ENCODE data around the gene UBLCP1.

DNA sequence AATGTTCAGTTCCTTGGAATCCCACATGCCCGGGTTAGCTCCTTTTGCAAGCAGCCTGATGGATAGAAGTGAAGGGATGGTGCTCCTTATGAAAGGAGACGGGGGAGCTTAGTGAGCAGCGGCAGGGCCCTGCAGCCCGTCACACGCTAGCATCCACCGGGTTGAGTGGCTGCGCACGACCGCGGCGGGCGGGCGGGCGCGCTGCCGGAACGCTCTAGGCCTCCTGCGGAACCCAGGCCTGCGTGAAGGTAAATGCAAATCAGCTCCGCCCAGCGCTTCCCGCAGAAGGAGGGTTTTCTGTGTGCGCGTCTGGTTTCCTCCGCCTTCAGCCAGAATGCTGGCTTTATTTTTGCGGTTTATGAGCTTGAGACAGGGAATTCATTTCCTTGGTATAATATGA is 47.4 kb downstream of the UBLCP1 start:
- TF ChIP-seq, protein P1, sequence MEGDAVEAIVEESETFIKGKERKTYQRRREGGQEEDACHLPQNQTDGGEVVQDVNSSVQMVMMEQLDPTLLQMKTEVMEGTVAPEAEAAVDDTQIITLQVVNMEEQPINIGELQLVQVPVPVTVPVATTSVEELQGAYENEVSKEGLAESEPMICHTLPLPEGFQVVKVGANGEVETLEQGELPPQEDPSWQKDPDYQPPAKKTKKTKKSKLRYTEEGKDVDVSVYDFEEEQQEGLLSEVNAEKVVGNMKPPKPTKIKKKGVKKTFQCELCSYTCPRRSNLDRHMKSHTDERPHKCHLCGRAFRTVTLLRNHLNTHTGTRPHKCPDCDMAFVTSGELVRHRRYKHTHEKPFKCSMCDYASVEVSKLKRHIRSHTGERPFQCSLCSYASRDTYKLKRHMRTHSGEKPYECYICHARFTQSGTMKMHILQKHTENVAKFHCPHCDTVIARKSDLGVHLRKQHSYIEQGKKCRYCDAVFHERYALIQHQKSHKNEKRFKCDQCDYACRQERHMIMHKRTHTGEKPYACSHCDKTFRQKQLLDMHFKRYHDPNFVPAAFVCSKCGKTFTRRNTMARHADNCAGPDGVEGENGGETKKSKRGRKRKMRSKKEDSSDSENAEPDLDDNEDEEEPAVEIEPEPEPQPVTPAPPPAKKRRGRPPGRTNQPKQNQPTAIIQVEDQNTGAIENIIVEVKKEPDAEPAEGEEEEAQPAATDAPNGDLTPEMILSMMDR (conservative IDR thresholded peaks at IDR 0.05) = no peak
- TF ChIP-seq ZFX (IDR thresholded peaks at IDR 0.05) = no peak
